ENCODE data around the gene EXOSC2.

GRCh38 chr9:130669965-130670364 lies 23.6 kb upstream of the EXOSC2 start:
- no peak for TF ChIP-seq RBM39 (IDR thresholded peaks at IDR 0.05; ENCODE audit: low read depth, low read length, poor library complexity, severe bottlenecking)
- no peak for TF ChIP-seq HDAC6 (IDR thresholded peaks at IDR 0.05; ENCODE audit: low read depth, low read length)
- no peak for TF ChIP-seq CBX1 (IDR thresholded peaks at IDR 0.05; ENCODE audit: low read depth)
- no peak for TF ChIP-seq JUNB (CRISPR knock-in tag; IDR thresholded peaks at IDR 0.05; ENCODE audit: borderline replicate concordance)
- TF ChIP-seq, protein P1, sequence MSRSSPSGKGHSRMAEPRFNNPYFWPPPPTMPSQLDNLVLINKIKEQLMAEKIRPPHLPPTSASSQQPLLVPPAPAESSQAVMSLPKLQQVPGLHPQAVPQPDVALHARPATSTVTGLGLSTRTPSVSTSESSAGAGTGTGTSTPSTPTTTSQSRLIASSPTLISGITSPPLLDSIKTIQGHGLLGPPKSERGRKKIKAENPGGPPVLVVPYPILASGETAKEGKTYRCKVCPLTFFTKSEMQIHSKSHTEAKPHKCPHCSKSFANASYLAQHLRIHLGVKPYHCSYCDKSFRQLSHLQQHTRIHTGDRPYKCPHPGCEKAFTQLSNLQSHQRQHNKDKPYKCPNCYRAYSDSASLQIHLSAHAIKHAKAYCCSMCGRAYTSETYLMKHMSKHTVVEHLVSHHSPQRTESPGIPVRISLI (CRISPR knock-in tag; IDR thresholded peaks at IDR 0.05; ENCODE audit: borderline replicate concordance): no peak
- TF ChIP-seq YY1 (IDR thresholded peaks at IDR 0.05; ENCODE audit: insufficient read depth, insufficient replicate concordance, low read depth, low read length): no peak
- TF ChIP-seq ZNF501 (CRISPR knock-in tag; IDR thresholded peaks at IDR 0.05): no peak
- TF ChIP-seq, protein P2, sequence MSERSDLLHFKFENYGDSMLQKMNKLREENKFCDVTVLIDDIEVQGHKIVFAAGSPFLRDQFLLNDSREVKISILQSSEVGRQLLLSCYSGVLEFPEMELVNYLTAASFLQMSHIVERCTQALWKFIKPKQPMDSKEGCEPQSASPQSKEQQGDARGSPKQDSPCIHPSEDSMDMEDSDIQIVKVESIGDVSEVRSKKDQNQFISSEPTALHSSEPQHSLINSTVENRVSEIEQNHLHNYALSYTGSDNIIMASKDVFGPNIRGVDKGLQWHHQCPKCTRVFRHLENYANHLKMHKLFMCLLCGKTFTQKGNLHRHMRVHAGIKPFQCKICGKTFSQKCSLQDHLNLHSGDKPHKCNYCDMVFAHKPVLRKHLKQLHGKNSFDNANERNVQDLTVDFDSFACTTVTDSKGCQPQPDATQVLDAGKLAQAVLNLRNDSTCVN (CRISPR knock-in tag; IDR thresholded peaks at IDR 0.05; ENCODE audit: borderline replicate concordance): no peak
- TF ChIP-seq, protein P3, sequence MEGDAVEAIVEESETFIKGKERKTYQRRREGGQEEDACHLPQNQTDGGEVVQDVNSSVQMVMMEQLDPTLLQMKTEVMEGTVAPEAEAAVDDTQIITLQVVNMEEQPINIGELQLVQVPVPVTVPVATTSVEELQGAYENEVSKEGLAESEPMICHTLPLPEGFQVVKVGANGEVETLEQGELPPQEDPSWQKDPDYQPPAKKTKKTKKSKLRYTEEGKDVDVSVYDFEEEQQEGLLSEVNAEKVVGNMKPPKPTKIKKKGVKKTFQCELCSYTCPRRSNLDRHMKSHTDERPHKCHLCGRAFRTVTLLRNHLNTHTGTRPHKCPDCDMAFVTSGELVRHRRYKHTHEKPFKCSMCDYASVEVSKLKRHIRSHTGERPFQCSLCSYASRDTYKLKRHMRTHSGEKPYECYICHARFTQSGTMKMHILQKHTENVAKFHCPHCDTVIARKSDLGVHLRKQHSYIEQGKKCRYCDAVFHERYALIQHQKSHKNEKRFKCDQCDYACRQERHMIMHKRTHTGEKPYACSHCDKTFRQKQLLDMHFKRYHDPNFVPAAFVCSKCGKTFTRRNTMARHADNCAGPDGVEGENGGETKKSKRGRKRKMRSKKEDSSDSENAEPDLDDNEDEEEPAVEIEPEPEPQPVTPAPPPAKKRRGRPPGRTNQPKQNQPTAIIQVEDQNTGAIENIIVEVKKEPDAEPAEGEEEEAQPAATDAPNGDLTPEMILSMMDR (CRISPR knock-in tag; IDR thresholded peaks at IDR 0.05): no peak
- no peak for TF ChIP-seq TBL1XR1 (IDR thresholded peaks at IDR 0.05; ENCODE audit: borderline replicate concordance, low read length, partially characterized antibody)
